ENCODE data around the gene SP3. TPM values are rescaled to one million over a fixed set of nuclear protein-coding genes. Genes with fewer than 3 reads are reported as not detected.
A peak's percentile ranks its signal among the peaks of the same experiment; 100 is the strongest.

Gene SP3
- total RNA-seq: 10 to 100 TPM; 83.8 to 91.4 TPM

GRCh38 chr2:173965372-173966025, at the start of gene SP3:
TSS of gene SP3 (minus strand) at chr2:173965373. CDS start at chr2:173965171, 202 bp downstream.
- peak within 1 kb of the TSS; percentile 100 for H3K27ac Mint-ChIP-seq
- H3K27me3 Mint-ChIP-seq: no peaks in the 10 kb centered on the region
- intact Hi-C loops (cut with DNase I, micrococcal nuclease): loop anchor here (1.0 to 10.0 kb wide), 8 partner anchors 67 to 1411 kb away; partner anchors contain the start of genes OLA1 (in 2 of the 2), CDCA7 (in 1 of the 2), SCRN3 (in 1 of the 2) and SP9 (in 1 of the 2)
- H3K4me3 Mint-ChIP-seq: peak within 1 kb of the TSS; percentile 79
- H3K4me1 Mint-ChIP-seq: peaks cover 27% of the 10 kb centered on the region
- DNase-seq: peak; percentile 98
- ChIA-PET POLR2A (no interaction called here), CTCF (interaction anchor here (0.6 kb wide), 1 partner anchor 25 kb away, joined by 5 read pairs; no protein-coding TSS in a partner anchor)
- H3K9me3 Mint-ChIP-seq (ENCODE audit: low read depth): no peaks in the 10 kb centered on the region
- peak; percentile 80 for ATAC-seq
- H3K36me3 Mint-ChIP-seq (ENCODE audit: low read depth): peaks cover 29% of the 10 kb centered on the region

GRCh38 chr2:174014699-174015070, 49.5 kb upstream of the SP3 start:
- H3K4me1 Mint-ChIP-seq: peaks cover 15% of the 10 kb centered on the region
- no peaks in the 10 kb centered on the region for H3K9me3 Mint-ChIP-seq (ENCODE audit: low read depth)
- H3K27me3 Mint-ChIP-seq: peaks cover 11% of the 10 kb centered on the region
- no peak overlapping the region for H3K27ac Mint-ChIP-seq
- ChIA-PET CTCF (interaction anchor here (1.1 kb wide), 1 partner anchor 9 kb away, joined by 4 read pairs; no protein-coding TSS in a partner anchor), POLR2A (no interaction called here)
- intact Hi-C loops (cut with DNase I, micrococcal nuclease): no loop called here
- no peak overlapping the region for H3K4me3 Mint-ChIP-seq
- H3K36me3 Mint-ChIP-seq (ENCODE audit: low read depth): no peaks in the 10 kb centered on the region
- DNase-seq (no peak), ATAC-seq (no peak)

- no peaks in the 10 kb centered on the region for H3K9me3 Mint-ChIP-seq (ENCODE audit: low read depth)
- H3K4me3 Mint-ChIP-seq: no peak overlapping the region
- DNase-seq (no peak), ATAC-seq (no peak)
- peaks cover 11% of the 10 kb centered on the region for H3K27me3 Mint-ChIP-seq
- peaks cover 15% of the 10 kb centered on the region for H3K4me1 Mint-ChIP-seq
- ChIA-PET CTCF (interaction anchor here (1.1 kb wide), 1 partner anchor 9 kb away, joined by 4 read pairs; no protein-coding TSS in a partner anchor), POLR2A (no interaction called here)
- no peak overlapping the region for H3K27ac Mint-ChIP-seq
- intact Hi-C loops (cut with DNase I, micrococcal nuclease): no loop called here
- H3K36me3 Mint-ChIP-seq (ENCODE audit: low read depth): no peaks in the 10 kb centered on the region
These were observed 49.0 kb upstream of the SP3 start for GRCh38 chr2:174014011-174014698.

GRCh38 chr2:174013315-174013751, 48.2 kb upstream of the SP3 start:
- Mint-ChIP-seq H3K36me3 (ENCODE audit: low read depth) (no peaks in the 10 kb centered on the region), H3K9me3 (ENCODE audit: low read depth) (no peaks in the 10 kb centered on the region), H3K4me1 (peaks cover 15% of the 10 kb centered on the region), H3K4me3 (no peak overlapping the region), H3K27me3 (peaks cover 8% of the 10 kb centered on the region), H3K27ac (no peak overlapping the region)
- DNase-seq (no peak), ATAC-seq (no peak)
- intact Hi-C loops (cut with DNase I, micrococcal nuclease): no loop called here
- ChIA-PET CTCF (interaction anchor here (1.2 kb wide), 1 partner anchor 66 kb away, joined by 3 read pairs; no protein-coding TSS in a partner anchor), POLR2A (no interaction called here)

- DNase-seq (peak; percentile 47), ATAC-seq (peak; percentile 51)
- no peaks in the 10 kb centered on the region for H3K36me3 Mint-ChIP-seq (ENCODE audit: low read depth)
- peaks cover 8% of the 10 kb centered on the region for H3K27me3 Mint-ChIP-seq
- no peaks in the 10 kb centered on the region for H3K9me3 Mint-ChIP-seq (ENCODE audit: low read depth)
- peak overlapping the region; percentile 11 for H3K4me3 Mint-ChIP-seq
- intact Hi-C loops (cut with DNase I, micrococcal nuclease): no loop called here
- H3K4me1 Mint-ChIP-seq: peaks cover 15% of the 10 kb centered on the region
- CTCF ChIA-PET: interaction anchor here (0.8 to 1.2 kb wide), 4 partner anchors 42 to 329 kb away, joined by 3 to 4 read pairs (median 3); no protein-coding TSS in a partner anchor
- POLR2A ChIA-PET: no interaction called here
- H3K27ac Mint-ChIP-seq: no peak overlapping the region
These were observed 47.5 kb upstream of the SP3 start for GRCh38 chr2:174012347-174013314.

- Mint-ChIP-seq H3K4me1 (peaks cover 15% of the 10 kb centered on the region), H3K27ac (no peak overlapping the region), H3K9me3 (ENCODE audit: low read depth) (no peaks in the 10 kb centered on the region), H3K27me3 (peaks cover 11% of the 10 kb centered on the region), H3K36me3 (ENCODE audit: low read depth) (no peaks in the 10 kb centered on the region), H3K4me3 (no peak overlapping the region)
- CTCF ChIA-PET: interaction anchor here (0.8 to 1.1 kb wide), 2 partner anchors 42 to 330 kb away, joined by 3 to 4 read pairs; no protein-coding TSS in a partner anchor
- intact Hi-C loops (cut with DNase I, micrococcal nuclease): no loop called here
- no peak for ATAC-seq
- POLR2A ChIA-PET: no interaction called here
- DNase-seq: no peak
These were observed 46.6 kb upstream of the SP3 start for GRCh38 chr2:174011796-174012195.

GRCh38 chr2:174011173-174011572, 46.0 kb upstream of the SP3 start:
- CTCF ChIA-PET: interaction anchor here (0.7 to 1.1 kb wide), 2 partner anchors 41 to 279 kb away, joined by 3 to 4 read pairs; no protein-coding TSS in a partner anchor
- Mint-ChIP-seq H3K36me3 (ENCODE audit: low read depth) (no peaks in the 10 kb centered on the region), H3K4me3 (no peak overlapping the region), H3K27me3 (peaks cover 11% of the 10 kb centered on the region), H3K9me3 (ENCODE audit: low read depth) (no peaks in the 10 kb centered on the region), H3K27ac (no peak overlapping the region), H3K4me1 (peaks cover 13% of the 10 kb centered on the region)
- no peak for DNase-seq
- ATAC-seq: no peak
- intact Hi-C loops (cut with DNase I, micrococcal nuclease): no loop called here
- POLR2A ChIA-PET: no interaction called here

- intact Hi-C loops (cut with DNase I, micrococcal nuclease): no loop called here
- Mint-ChIP-seq H3K27me3 (peaks cover 11% of the 10 kb centered on the region), H3K4me3 (no peak overlapping the region), H3K27ac (no peak overlapping the region), H3K4me1 (peaks cover 21% of the 10 kb centered on the region), H3K9me3 (ENCODE audit: low read depth) (no peaks in the 10 kb centered on the region), H3K36me3 (ENCODE audit: low read depth) (no peaks in the 10 kb centered on the region)
- CTCF ChIA-PET: no interaction called here
- DNase-seq (no peak), ATAC-seq (no peak)
- POLR2A ChIA-PET: interaction anchor here (0.6 kb wide), 1 partner anchor 235 kb away, joined by 3 read pairs; no protein-coding TSS in a partner anchor
These were observed 44.5 kb upstream of the SP3 start for GRCh38 chr2:174009488-174010223.

- Mint-ChIP-seq H3K27me3 (peaks cover 11% of the 10 kb centered on the region), H3K36me3 (ENCODE audit: low read depth) (no peaks in the 10 kb centered on the region), H3K4me1 (peaks cover 20% of the 10 kb centered on the region), H3K27ac (no peak overlapping the region), H3K9me3 (ENCODE audit: low read depth) (no peaks in the 10 kb centered on the region), H3K4me3 (no peak overlapping the region)
- ATAC-seq (no peak), DNase-seq (no peak)
- ChIA-PET CTCF (no interaction called here), POLR2A (no interaction called here)
- intact Hi-C loops (cut with DNase I, micrococcal nuclease): no loop called here
These were observed 43.5 kb upstream of the SP3 start for GRCh38 chr2:174008720-174009119.

GRCh38 chr2:174007010-174007409, 41.8 kb upstream of the SP3 start:
- intact Hi-C loops (cut with DNase I, micrococcal nuclease): no loop called here
- no peak for ATAC-seq
- H3K4me1 Mint-ChIP-seq: peaks cover 8% of the 10 kb centered on the region
- ChIA-PET CTCF (no interaction called here), POLR2A (no interaction called here)
- H3K36me3 Mint-ChIP-seq (ENCODE audit: low read depth): no peaks in the 10 kb centered on the region
- no peak for DNase-seq
- H3K27ac Mint-ChIP-seq: no peak overlapping the region
- peaks cover 11% of the 10 kb centered on the region for H3K27me3 Mint-ChIP-seq
- no peaks in the 10 kb centered on the region for H3K9me3 Mint-ChIP-seq (ENCODE audit: low read depth)
- no peak overlapping the region for H3K4me3 Mint-ChIP-seq
